DMS53 treated with DMSO at 0.1 percent for 48 hours (cell line): ENCODE results near the gene CNR2.
"Not testable (repeated sequence)": the region's sequence is repeated elsewhere in the genome, so short reads cannot be mapped to it uniquely, and the experiment has no call there.

Source experiments
- DNase-seq: peaks from one replicate; lab custom pipeline; 2025; ENCODE audit not compliant: unreplicated experiment; lab: John Stamatoyannopoulos, UW

CNR2 gene

GRCh38 chr1:23913212-23913880 lies at the start of gene CNR2:
CNR2 (minus strand) TSS chr1:23913362; CDS start chr1:23875617, 37,745 bp downstream.
- no peak for DNase-seq

GRCh38 chr1:23960291-23961020 lies 47.3 kb upstream of the CNR2 start:
- no peak for DNase-seq

DNA sequence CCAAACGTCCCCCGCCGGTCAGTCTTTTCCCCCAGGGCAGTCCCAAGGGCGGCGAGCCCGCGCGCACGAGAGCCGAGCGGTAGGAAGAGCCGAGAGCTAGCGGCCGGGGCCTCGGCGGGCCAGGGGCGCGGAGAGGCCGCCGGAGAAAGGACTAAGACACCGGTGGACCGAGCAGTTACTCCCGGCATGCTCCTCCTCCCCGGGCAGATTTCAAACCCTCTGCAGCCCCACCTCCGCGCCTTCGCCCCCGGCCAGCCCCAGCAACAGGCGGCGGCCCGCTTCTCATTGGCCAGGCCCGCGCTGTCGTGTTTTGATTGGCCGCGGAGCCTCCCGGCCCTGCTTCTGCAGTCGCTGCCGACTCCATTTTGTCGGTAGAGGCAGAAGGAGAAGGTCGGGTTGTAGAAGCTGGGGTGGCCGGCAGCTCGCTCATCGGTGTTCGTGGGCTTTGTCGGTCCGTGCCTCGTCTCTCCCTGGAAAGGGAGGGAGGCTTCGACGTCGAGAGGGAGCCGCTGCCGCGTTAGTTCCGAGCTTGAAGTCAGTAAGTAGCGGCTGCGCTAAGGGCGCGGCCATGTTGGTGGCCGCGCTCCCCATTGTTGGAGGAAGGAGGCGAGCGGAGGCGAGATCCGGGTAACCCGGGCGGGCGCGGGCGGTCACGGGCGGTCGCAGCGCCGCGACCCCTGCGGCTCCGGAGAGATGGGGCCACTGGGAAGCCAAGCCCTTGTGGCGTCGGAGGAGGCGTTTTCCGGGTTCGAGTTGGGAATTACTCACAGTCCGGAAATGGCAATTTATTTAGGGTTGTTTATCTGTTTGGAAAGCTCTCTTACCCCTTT lies 46.5 kb upstream of the CNR2 start, which contains the start of gene PNRC2:
PNRC2 (plus strand) TSS at position 368 of the 830 bp plus-strand sequence. CDS start 1,630 bp downstream, outside the sequence.
- DNase-seq: peak; percentile 95

GRCh38 chr1:23958810-23959460 lies 45.8 kb upstream of the CNR2 start:
- DNase-seq: peak; percentile 91

DNA sequence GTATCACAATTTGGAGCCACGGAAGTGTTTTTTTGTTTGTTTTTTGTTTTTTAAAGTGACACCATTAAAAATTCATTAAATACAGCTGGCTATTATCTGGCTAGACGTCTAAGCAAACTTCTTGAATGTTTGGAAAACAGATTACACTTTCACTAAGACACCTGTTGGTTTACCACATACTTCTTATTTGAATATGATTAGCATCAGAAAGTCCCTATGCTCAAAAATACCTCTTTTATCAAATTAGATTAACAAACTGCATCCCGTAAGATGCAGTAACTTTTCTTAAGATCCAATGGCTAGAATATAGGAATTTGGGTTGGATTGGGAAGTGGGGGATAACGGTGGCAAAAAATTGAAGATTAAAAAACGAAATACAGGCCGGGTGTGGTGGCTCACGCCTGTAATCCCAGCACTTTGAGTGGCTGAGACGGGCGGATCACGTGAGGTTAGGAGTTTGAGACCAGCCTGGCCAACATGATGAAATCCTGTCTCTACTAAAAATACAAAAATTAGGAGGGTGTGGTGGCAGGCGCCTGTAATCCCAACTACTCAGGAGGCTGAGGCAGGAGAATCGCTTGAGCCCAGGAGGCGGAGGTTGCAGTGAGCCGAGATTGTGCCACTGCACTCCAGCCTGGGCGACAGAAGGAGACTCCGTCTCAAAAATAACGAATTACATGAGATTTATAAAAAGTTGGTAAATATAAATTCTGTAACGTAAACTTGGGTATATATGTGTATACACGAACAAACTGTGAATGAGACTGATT lies 45.1 kb upstream of the CNR2 start:
- not testable (repeated sequence) for DNase-seq

GRCh38 chr1:23957096-23957495 lies 43.9 kb upstream of the CNR2 start:
- peak; percentile 76 for DNase-seq

GRCh38 chr1:23953020-23953419 lies 39.9 kb upstream of the CNR2 start:
- peak; percentile 33 for DNase-seq

- no peak for DNase-seq
Observed at GRCh38 chr1:23947366-23947765, 34.2 kb upstream of the CNR2 start.

DNA sequence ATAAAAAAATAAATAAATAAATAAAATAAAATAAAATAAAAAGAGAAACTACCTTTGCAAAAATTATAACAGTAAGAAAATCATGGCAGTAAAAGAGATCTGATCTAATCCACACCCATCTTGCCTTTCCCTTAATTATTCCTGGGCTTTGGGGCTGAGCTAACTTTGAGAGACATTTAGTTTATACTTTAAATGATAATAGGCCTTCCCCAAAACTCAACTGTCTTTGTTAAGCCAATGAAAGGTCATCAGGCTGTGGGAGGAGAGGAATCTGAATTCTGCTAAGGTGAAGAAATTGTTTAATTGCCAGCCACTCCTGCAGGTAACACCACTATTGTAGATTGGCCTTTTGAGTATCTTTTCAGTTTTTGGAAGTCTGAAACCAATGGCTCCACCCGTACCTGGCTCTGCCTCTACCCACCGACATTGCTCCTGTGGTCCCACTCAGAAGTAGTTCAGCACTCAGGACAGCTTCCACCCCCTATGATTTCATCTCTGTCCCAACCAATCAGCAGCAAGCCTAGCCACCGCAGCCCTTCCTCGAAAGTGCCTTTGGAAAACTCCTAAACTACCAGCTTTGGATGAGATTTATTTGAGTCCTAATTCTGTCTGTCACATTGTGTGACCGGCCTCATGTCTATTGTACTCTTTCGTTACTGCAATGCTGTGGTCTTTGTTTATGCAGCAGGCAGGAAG lies 23.5 kb upstream of the CNR2 start:
- DNase-seq: no peak

DNA sequence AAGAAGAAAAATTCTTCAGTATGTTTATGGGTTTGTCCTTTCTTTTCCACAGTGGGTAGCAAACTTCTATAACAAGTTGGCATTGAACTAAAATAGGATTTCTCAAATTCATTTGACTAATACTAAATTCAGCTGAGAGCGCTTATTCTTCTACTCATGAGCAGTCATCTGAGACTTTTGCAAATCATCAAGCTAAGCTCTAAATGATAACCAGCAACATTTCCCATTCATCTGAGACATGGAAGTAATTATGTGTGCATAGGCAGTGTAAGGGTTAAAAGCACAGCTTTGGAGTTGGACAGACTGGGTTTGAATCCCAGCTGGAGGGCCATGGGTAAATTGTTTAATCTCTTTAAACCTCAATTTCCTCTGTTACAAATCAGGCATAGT lies 18.3 kb upstream of the CNR2 start:
- no peak for DNase-seq

DNA sequence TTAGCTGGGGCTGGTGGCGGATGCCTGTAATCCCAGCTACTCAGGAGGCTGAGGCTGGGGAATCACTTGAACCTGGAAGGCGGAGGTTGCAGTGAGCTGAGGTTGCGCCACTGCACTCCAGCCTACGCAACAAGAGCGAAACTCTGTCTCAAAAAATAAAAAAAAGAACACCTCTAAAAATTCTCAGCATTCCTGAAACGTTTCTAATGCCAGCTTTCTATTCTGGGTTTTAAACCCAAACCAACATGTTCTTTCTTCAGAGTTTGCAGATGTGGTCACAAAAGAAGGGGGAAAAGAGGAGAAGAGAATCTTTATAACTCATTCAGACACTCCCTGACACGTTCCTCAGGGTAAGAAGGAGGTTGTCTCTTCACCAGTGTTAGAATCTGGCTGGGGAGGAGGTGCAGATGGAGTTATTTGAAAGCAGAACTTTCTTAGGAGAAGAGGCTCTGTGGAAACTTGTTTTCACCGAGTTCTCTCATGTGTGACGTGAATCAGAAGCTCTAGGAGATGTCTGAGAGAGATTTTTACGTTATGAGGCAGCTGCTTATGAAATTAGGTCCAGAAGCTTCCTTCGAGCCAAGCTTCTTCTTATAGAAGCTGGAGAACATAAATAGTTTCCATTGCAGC lies 17.8 kb upstream of the CNR2 start:
- DNase-seq: no peak

GRCh38 chr1:23930270-23930669 lies 17.1 kb upstream of the CNR2 start:
- DNase-seq: no peak

DNA sequence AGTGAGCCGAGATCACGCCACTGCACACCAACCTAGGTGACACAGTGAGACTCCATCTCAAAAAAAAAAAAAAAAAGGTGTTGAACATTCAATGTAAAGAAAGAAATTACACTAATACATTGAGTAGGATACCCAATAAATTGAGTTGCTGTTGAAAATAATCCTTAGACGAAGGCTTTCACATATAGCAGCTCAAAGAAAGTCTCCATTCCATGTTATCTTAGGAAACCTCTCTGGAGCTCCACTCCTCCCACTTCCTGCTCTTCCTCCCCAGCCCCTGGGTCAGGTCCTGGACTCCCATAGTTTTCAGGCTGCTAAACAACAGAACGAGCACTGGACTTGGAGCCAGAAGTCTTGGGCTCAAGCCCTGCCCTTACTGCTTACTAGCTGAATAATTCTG lies 15.6 kb upstream of the CNR2 start:
- DNase-seq: no peak

GRCh38 chr1:23927097-23927496 lies 13.9 kb upstream of the CNR2 start:
- DNase-seq: no peak

GRCh38 chr1:23925279-23925678 lies 12.1 kb upstream of the CNR2 start:
- no peak for DNase-seq

DNA sequence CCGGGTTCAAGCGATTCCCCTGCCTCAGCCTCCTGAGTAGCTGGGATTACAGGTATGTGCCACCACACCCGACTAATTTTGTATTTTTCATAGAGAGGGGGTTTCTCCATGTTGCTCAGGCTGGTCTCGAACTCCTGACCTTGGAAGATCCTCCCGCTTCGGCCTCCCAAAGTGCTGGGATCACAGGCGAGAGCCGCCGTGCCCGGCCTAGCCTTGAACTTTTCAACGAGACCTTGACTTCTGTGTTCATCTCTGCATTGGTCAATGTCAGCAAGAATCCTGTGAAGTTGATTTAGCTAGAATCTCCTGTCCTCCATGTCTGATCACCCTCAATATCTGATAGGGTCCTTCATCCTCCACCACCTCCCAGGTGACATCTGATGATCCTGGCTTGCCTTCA lies 11.4 kb upstream of the CNR2 start:
- no peak for DNase-seq

DNA sequence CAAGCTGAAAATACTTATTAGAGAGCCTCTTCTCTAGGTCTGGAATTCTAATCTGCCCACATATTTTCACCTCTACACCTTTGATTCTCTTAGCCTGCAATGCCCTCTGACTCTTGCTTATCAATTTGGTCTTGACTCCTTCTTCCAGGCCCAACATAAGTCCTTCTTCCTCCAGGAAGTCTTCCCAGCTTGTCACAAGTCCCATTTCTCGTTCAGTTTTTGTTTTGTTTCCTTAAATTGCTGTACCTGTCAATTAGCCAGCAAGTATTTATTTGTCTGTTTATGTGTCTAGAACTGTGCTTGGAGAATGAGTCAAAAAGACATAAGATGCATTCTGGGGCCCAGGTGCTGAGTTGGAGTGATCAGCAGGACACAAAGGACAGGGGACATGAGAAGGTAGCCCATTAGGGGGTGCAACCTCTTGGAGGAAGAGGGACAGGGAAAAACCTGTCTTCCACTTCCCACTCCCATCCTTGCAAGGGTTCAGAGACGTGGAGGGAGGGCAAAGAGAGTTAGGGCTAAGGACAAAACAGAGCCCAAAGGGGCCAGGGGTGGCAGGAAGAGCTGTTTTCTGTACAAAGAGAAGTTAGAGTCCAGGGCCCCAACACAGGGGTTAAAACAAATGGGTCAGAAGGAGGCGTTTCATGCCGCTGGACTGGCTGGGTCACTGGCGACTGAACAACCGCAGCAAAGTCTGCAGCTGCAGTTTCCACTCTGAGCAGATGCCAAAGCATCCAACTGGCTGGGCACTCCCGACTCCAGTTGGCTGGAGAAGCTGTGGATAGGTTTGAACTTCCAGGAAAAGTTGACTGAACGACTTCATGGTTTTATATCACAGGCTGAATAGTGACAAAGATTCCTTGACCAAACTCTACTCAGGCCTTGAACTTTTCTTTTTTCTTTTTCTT lies 10.7 kb upstream of the CNR2 start:
- DNase-seq: no peak

DNA sequence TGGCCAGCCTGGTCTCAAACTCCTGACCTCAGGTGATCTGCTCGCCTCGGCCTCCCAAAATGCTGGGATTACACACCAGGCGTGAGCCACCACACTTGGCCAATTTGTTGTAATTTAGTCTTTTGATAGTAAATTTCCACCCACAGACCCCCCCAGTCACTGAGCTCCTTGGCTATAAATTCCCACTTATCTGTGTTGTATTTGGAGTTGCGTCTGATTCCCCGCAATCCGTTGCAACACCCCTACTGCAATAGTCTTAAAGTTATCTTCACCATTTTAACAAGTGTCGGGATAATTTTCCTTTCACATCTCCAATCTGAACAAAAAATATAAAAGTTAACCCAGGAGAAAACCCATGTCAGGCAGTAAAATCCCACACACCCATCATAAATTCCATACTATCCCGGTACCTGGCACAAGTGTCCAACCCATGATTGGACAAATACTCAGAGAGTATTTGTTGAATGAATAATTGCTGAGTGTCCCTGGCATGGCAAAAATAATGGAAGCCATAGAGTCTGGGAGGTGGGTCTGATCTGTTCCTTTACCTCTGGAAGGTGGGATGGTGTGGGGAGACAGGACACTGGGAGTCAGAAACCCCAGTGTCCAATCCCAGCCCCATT lies 9.3 kb upstream of the CNR2 start:
- DNase-seq: no peak
